GM12878 (cell line): Measurements from ENCODE around the gene ABTB1. TPM values are rescaled to one million over a fixed set of nuclear protein-coding genes. Genes with fewer than 3 reads are reported as not detected.

Source experiments
- ASH2L ChIP-seq: fragments of 300-600, 200-600 bp; sonication (generic); IDR thresholded peaks from 2 replicates; pipeline ENCODE4 v1.6.1; 2017; ENCODE audit warnings: low read depth, mild to moderate bottlenecking, borderline replicate concordance
- ATF3 ChIP-seq: IDR thresholded peaks from 2 replicates; pipeline ENCODE4 v1.6.1; 2011; ENCODE audit warnings: low read depth, mild to moderate bottlenecking, low read length, moderate library complexity, borderline replicate concordance; ENCODE audit errors: extremely low read depth
- IRF4 ChIP-seq: IDR thresholded peaks from 2 replicates; pipeline ENCODE4 v1.6.1; 2011; ENCODE audit warnings: low read depth, low read length
- KAT2A ChIP-seq: conservative IDR thresholded peaks from 2 replicates; pipeline ENCODE4 v1.6.1; 2011; ENCODE audit warnings: low read depth, low read length; ENCODE audit not compliant: control insufficient read depth
- KDM1A ChIP-seq: fragments of 200-600 bp; sonication (generic); IDR thresholded peaks from 2 replicates; pipeline ENCODE4 v1.6.1; 2016; ENCODE audit warnings: borderline replicate concordance
- MTA3 ChIP-seq: IDR thresholded peaks from 2 replicates; pipeline ENCODE4 v1.6.1; 2012; ENCODE audit warnings: low read length, inconsistent platforms, borderline replicate concordance
- PAX8 ChIP-seq: fragments of 450-650 bp; IDR thresholded peaks from 2 replicates; pipeline ENCODE4 v1.6.1; 2017; ENCODE audit warnings: mild to moderate bottlenecking, moderate library complexity
- RELA ChIP-seq: fragments of 450-650 bp; IDR thresholded peaks from 2 replicates; pipeline ENCODE4 v1.8.0; 2014; ENCODE audit warnings: borderline replicate concordance; ENCODE audit not compliant: partially characterized antibody
- REST ChIP-seq: IDR thresholded peaks from 2 replicates; pipeline ENCODE4 v1.6.1; 2012; ENCODE audit warnings: mild to moderate bottlenecking, low read depth, low read length
- SMC3 ChIP-seq: IDR thresholded peaks from 2 replicates; pipeline ENCODE4 v1.6.1; 2011; ENCODE audit warnings: low read length, improper control_type of control experiment, borderline replicate concordance
- SPI1 ChIP-seq: IDR thresholded peaks from 2 replicates; pipeline ENCODE4 v1.6.1; 2011; ENCODE audit warnings: low read depth, mild to moderate bottlenecking, low read length, moderate library complexity, borderline replicate concordance; ENCODE audit not compliant: insufficient read depth
- SREBF2 ChIP-seq: IDR thresholded peaks from 2 replicates; pipeline ENCODE4 v1.6.1; 2012; ENCODE audit warnings: mild to moderate bottlenecking, low read length
- STAT1 ChIP-seq: fragments of 450-650 bp; conservative IDR thresholded peaks from 2 replicates; pipeline ENCODE4 v1.6.1; 2014; ENCODE audit warnings: antibody characterized with exemption, mild to moderate bottlenecking
- SUZ12 ChIP-seq: fragments of 200-600 bp; sonication (generic); IDR thresholded peaks from one replicate; pipeline ENCODE4 v1.6.1; 2018; ENCODE audit warnings: antibody characterized with exemption, mild to moderate bottlenecking; ENCODE audit not compliant: unreplicated experiment
- TCF12 ChIP-seq: IDR thresholded peaks from 2 replicates; pipeline ENCODE4 v1.6.1; 2011; ENCODE audit warnings: low read depth, mild to moderate bottlenecking, low read length
- TCF7 ChIP-seq: IDR thresholded peaks from 2 replicates; pipeline ENCODE4 v1.6.1; 2014; ENCODE audit warnings: antibody characterized with exemption, borderline replicate concordance
- USF2 ChIP-seq: IDR thresholded peaks from 2 replicates; pipeline ENCODE4 v1.6.1; 2011; ENCODE audit warnings: low read depth, low read length, improper control_type of control experiment, borderline replicate concordance
- ZNF217 ChIP-seq: fragments of 450-650 bp; IDR thresholded peaks from 2 replicates; pipeline ENCODE4 v1.6.1; 2017; ENCODE audit warnings: antibody characterized with exemption, mild to moderate bottlenecking
- ZNF384 ChIP-seq: IDR thresholded peaks from 2 replicates; pipeline ENCODE4 v1.6.1; 2012; ENCODE audit warnings: low read depth, mild to moderate bottlenecking, low read length, improper control_type of control experiment, borderline replicate concordance
- polyA plus RNA-seq, 11 experiments: library from polyadenylated mRNA; depleted of rRNA in 4 of 11; unstranded in 6 of 11; stranded (reverse) in 5 of 11; fragments of >200 nt; fragmentation: Nextera tagmentation in 4 of 11; fragmentation: Illumina TruSeq in 1 of 11; extraction: Ambion mirVana in 4 of 11; extraction: Trizol in 1 of 11; gene quantifications; 1 replicate in 1 of 11; 2 replicates in 10 of 11; pipeline versions ENCODE4 v1.2.1 to v1.2.3, GENCODE V29; 2011 to 2016; ENCODE audit warnings: inconsistent platforms in 2 of 11, missing spikeins in 2 of 11, low read depth in 1 of 11
- total RNA-seq, 4 experiments: library from RNA; depleted of rRNA in 3 of 4; stranded (reverse); fragments of >200 nt in 3 of 4; fragmentation: Illumina TruSeq in 1 of 4; extraction: Trizol in 1 of 4; gene quantifications; 2 replicates each; pipeline versions ENCODE4 v1.2.1 to v1.2.3, GENCODE V29; 2013 to 2021
- TF ChIP-seq, protein P1 (sequence below): IDR thresholded peaks from 2 replicates; pipeline ENCODE4 v1.6.1; 2012; ENCODE audit warnings: low read depth, low read length, improper control_type of control experiment
- TF ChIP-seq, protein P2 (sequence below): fragments of 450-650 bp; conservative IDR thresholded peaks from 2 replicates; pipeline ENCODE4 v1.6.1; 2017; ENCODE audit warnings: mild to moderate bottlenecking, moderate library complexity

ABTB1 gene
- total and polyA plus RNA-seq, 10 of the 15 experiments (the other 5 are each of a cell fraction or from before 2014, with no cell fraction given): 0.11 to 10.2 (median 7.1) TPM

DNA sequence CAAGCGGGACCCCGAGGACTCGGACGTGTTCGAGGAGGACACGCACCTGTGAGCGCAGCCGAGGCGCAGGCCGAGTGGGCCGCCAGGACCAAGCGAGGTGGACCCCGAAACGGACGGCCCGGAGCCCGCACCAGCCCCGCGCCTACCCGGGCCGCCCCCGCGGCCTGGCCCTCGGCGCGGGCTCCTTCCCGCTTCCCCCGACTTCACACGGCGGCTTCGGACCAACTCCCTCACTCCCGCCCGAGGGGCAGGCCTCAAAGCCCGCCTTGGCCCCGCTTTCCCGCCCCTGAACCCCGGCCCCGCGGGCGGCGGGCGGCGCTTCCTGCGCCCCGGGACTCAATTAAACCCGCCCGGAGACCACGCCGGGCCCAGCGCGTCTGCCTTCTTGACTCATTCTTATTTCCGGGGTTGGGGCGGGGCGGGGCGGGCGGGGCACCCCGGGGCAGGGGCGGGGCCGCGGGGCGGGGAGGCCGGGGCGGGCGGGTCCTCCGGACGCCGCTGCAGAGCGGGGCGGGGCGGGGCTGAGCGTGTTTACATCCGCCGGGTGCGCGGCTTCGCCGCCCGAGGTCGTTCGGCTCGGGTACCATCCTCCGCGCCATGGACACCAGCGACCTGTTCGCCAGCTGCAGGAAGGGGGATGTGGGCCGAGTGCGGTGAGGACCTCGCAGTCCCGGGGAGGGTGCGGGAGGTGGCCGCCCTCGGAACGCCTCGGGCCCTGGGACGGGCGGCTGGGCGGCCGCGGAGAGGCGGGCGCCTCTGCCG is at the start of gene ABTB1 (continued):
- no peak for TF ChIP-seq ASH2L
- no peak for TF ChIP-seq SUZ12
- TF ChIP-seq SMC3: no peak
- TF ChIP-seq, protein P1, sequence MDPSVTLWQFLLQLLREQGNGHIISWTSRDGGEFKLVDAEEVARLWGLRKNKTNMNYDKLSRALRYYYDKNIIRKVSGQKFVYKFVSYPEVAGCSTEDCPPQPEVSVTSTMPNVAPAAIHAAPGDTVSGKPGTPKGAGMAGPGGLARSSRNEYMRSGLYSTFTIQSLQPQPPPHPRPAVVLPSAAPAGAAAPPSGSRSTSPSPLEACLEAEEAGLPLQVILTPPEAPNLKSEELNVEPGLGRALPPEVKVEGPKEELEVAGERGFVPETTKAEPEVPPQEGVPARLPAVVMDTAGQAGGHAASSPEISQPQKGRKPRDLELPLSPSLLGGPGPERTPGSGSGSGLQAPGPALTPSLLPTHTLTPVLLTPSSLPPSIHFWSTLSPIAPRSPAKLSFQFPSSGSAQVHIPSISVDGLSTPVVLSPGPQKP: no peak
- 0 out of 2 replicates have a peak, but pooled peaks have one; percentile 7 for TF ChIP-seq TCF12
- TF ChIP-seq KAT2A: no peak
- no peak for TF ChIP-seq REST
- no peak for TF ChIP-seq USF2
- TF ChIP-seq MTA3: no peak
- TF ChIP-seq ZNF217: no peak
- TF ChIP-seq KDM1A: no peak
- no peak for TF ChIP-seq ATF3
- TF ChIP-seq ZNF384: no peak
- no peak for TF ChIP-seq STAT1
- TF ChIP-seq, protein P2, sequence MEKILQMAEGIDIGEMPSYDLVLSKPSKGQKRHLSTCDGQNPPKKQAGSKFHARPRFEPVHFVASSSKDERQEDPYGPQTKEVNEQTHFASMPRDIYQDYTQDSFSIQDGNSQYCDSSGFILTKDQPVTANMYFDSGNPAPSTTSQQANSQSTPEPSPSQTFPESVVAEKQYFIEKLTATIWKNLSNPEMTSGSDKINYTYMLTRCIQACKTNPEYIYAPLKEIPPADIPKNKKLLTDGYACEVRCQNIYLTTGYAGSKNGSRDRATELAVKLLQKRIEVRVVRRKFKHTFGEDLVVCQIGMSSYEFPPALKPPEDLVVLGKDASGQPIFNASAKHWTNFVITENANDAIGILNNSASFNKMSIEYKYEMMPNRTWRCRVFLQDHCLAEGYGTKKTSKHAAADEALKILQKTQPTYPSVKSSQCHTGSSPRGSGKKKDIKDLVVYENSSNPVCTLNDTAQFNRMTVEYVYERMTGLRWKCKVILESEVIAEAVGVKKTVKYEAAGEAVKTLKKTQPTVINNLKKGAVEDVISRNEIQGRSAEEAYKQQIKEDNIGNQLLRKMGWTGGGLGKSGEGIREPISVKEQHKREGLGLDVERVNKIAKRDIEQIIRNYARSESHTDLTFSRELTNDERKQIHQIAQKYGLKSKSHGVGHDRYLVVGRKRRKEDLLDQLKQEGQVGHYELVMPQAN: peak; percentile 70
- TF ChIP-seq TCF7: no peak
- no peak for TF ChIP-seq SREBF2
- TF ChIP-seq SPI1: no peak
- TF ChIP-seq PAX8: no peak
- no peak for TF ChIP-seq RELA
- no peak for TF ChIP-seq IRF4
